Limb (tissue), 2 donors: Measurements from ENCODE around the gene OLFML2A.
"Not testable (repeated sequence)": the region's sequence is repeated elsewhere in the genome, so short reads cannot be mapped to it uniquely, and the experiment has no call there.

Source experiments
- DNase-seq, 2 donors: peaks; one replicate each; pipeline ENCODE4 v3.0.0-alpha.2; 2016; ENCODE audit errors: extremely low spot score in 2 of 2

The OLFML2A gene

DNA sequence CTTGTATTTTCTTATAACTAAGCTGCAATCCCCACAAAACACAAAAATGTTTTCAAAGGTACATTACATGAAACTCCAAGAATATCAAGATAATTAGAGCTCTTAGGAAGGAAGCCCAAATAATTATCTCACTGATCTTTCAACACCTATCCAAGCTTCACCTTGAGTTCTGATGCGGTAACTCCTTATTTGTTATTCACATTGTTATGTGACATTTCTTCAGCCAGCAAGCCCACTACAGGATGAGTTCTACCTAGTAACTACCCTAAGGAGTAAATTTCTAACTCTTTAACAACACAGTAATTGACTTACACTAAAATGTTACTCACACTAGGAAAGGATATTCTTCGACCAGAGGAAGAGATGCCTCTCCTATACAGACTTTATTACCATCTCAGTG is 15.7 kb upstream of the OLFML2A start:
- DNase-seq, result no peak

GRCh38 chr9:124761710-124762109 is 15.2 kb upstream of the OLFML2A start:
- no peak for DNase-seq

DNA sequence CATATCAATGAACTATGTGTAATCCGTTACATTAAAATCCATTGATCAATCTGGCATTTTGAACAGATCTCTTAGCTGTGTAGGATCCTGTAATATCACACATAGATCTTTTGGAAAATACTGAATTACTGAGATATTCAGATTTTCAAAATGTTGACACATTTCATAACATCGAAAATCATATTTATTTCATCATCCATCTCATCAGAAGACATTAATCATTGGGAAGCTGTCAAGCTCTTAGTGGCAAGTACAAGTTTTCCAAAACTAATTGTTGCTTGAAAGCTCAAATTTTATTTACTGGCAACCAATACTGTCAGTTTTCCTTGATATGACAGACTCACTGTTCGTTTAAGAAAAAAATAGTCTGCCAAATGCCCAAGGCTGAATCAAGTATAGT is 14.3 kb upstream of the OLFML2A start:
- no peak for DNase-seq

GRCh38 chr9:124764774-124765438 is 12.0 kb upstream of the OLFML2A start:
- no peak for DNase-seq

DNA sequence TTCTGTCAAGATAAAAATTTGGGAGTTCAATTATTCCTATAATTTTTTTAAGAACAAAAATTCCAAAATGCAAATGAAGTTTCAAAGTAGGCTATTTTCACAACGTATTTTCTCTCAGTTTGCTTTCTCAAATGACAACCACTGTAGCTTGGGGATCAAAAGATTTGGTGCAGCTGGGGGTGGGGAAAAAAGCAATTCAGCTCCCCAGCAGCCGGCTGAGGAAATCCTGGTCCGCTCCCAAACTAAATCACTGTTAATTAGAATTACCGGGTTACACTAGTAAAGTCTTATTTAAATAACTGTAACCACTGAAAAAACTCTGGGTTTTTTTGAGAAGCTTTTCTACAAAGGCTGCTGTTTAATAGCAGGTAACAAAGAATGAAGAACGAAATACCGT is 11.5 kb upstream of the OLFML2A start:
- DNase-seq, result no peak

DNA sequence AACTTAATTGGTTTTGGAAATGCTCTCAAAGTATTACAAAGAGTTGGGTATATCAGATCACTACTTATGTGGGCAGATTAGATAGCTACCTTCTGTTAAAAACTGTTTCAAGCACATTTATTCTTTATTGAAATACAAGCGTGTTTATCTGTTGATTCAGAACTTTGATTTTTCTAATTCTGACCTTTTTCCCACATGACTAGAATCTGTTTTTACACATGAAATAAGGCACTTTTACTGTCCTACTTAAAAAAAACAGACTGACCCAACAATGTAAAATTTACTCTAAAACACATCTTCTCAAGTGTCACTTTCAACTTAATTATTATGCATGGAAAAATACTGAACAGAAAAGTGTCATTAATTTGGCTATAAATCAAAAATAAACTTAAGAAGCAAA is 10.6 kb upstream of the OLFML2A start:
- DNase-seq, result no peak

DNA sequence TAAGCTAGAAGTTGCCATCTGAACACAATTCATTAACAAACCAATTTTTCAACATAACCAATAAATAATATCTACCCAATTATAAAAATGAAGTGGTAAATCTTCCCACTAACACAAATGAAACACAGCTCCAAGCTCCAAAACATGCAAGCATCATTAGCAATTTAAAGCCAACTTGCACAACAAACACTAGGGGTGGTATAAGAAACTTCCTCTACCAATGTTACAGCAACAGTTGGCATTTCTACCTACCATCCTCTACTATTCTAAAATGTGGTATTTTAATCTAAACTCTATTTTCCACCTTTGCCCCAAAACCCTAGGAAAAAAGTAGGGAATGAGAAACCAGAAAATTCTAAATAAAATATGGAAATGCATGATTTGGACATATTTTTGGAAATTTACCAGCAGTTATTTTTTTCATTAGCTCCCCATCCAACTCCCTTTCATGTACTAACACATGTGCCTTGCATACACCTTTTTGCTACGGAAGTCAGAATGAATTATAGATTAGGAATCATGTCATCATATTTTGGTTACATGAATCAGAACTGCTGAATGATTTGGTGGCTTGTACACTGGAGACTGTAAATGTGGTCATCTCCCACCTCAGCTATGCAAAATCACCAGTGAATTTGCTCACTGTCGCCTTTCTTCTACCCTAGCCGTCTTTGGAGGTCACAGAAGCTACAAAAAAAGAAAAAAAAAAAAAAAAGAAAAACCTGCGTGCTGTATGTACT is 9.9 kb upstream of the OLFML2A start:
- DNase-seq, result no peak

DNA sequence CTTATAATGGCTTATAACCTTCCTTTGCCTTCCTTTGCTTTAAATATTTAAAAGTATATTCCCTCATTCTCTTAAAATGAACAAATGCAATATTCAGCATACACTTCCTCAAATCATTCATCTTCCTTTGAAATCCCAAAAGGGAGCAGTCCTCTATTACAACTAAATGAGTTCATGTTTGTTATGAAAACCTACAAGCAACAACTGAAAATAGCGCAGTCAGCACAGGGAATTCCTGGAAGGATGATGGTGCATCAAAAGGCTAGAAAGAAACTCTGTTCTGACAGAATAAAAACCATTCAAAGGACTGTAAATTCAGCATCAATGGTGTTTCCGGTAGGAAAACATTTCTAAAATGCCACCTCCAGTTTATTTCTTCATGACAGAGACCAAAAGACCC is 9.1 kb upstream of the OLFML2A start:
- no peak for DNase-seq

GRCh38 chr9:124768334-124768733 is 8.6 kb upstream of the OLFML2A start:
- no peak for DNase-seq

- DNase-seq, result no peak
These were observed 8.0 kb upstream of the OLFML2A start for GRCh38 chr9:124768750-124769548.

DNA sequence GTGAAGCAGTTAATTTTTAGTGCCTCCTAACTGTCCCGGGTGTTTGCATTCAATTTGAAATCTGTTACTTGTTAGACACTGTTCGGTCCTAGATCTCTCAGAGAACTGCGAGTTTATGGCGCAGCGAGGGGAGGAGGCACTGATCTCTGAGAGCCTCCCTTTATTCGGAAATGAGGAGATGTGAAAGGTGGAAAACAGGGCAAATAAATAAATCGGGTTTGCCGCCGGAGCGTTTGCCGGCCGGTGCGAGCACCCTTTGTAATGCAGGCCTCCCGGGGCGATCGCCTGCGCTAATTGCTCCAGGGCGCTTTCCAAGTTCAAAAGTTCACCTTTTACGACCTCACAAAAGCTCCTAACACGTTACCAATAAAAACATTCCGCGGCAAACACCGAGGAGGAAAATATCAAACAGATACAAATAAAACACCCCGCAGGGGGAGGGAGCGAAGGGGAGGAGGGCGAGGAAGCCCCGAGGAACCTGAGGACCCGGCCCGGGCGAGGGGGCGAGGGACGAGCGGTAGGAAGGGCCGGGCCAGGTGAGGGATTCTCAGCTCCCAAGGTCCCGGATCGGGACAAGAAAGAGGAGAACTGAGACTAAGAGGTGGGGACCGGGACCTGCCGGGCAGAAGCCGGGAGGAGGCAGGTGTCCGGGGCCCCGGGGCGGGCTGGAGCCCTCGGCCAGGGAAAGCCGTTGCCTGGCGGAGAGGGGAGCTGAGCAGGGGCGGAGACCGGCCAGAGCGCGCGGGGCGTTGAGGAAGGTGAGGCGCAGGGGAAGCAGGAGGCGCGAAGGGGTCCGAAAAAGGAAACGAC is 7.2 kb upstream of the OLFML2A start:
- peak in 1 of 2 donors; percentile 66 for DNase-seq

DNA sequence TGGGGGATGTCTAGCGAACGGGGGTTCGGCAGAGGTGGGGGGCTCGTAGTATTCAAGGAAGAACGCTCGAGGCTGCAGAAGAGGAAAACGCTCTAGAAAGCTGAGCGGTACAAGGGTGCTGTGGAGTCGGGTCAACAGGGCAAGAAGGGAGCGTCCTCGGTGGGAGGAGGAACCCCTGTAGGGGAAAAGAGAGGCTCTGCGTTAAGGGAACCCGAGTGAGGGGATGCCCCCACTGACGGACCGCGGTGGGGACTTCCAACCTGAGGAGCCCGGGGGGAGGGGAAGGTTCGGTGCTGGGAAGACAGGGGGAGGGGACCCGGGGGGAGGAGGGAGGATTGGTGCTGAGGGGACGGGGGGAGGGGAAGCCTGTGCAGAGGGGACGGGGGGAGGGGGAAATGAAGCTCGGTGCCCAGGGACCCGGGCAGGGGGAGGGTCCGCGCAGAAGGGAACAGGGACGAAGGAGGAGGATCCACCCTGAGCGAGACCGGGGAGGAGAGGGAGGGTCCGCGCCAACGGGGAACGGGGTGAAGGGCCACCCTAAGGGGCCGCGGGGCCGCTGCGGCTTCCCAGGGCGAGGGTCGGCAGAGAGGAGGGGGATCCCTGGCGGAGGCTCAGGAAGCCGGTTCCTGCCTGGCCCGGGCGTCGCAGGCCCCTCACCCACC is 6.4 kb upstream of the OLFML2A start:
- DNase-seq, result peak in 1 of 2 donors; percentile 73

DNA sequence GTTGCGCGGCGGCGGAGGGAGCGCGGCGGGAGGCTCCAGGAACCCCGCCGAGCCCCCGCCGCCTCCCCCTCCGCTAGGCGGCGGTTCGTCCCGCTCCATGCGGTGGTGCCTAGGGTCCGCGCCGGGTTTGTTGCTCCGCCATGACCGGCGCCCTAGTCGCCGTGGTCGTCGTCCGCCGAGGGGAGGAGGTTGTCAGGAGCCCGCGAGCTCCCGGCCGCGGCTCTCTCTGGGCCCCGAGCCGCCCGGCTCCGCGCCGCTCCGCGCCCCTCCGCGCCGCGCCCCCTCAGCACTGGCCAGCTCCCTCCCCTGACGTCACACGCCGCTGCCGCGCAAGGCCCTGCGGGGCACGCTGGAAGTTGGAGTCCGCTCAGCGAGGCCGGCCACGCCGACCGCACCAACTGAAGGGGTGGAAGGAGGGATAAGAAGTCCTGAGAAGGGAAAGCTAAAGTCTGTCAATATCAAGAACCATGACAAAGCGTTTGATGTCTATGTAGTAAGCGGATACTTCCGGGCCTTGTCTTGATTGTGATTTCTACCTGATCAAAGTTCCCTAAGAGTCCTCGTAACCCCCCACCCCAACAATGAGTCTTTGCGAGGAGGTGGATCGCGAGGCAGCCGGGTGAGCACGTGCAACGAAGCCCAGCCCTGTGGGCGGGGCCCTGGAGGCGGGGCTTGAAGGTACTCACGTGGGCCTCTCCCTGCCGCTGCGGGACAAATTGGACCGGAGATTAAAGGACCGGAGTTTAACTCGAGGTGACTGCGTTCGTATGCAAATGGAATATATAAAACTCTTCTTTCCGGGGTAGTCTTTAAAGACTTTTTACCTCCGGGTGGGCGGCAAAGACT is 5.7 kb upstream of the OLFML2A start, which contains the start of gene NR6A1:
Gene NR6A1 (minus strand): TSS at position 291 of the 846 bp plus-strand sequence.
- peak; percentile 96 to 98 for DNase-seq

GRCh38 chr9:124771867-124772679 is 4.9 kb upstream of the OLFML2A start:
- peak; percentile 86 to 88 for DNase-seq

DNA sequence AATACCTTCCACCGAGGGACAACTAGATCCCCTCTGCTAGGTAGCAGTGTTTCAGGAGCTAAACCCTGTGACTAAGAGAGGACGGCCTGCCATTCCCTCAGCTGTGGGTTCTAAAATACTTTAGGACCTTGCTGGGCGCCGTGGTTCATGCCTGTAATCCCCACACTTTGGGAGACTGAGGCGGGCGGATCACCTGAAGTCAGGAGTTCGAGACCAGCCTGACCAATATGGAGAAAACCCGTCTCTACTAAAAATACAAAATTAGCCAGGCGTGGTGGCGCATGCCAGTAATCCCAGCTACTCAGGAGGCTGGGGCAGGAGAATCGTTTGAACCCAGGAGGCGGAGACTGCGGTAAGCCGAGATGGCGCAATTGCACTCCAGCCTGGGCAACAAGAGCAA is 4.1 kb upstream of the OLFML2A start:
- not testable (repeated sequence) for DNase-seq

DNA sequence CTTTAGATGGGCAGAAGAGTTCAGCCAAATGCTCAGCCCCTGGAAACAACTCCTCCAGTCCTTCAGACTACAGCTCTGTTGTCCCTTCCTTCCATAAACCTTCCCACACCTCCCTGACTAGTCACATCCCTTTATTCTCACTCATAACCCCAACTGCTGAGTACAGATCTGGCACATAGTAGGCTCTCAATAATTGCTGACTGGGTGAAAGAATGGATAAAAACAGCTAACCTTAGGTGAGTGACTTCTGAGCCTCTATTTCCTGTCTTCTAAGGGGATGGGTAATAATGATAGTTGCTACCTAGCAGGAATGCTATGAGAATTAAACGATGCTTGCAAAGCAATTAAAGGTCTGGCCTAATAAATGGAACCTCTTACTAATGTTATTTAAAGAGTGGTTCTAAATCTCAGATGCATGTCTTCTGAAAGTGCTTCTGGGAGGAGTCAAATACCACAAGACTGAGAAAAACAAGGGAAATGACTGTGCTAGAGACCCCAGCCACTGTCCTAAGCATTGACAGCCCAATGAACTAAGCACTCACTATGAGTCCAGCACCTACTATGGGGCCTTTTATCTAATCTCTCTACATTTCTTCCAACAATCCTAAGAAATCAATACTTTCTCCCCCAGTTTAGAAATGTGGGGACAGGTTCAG is 3.3 kb upstream of the OLFML2A start:
- DNase-seq, result no peak

DNA sequence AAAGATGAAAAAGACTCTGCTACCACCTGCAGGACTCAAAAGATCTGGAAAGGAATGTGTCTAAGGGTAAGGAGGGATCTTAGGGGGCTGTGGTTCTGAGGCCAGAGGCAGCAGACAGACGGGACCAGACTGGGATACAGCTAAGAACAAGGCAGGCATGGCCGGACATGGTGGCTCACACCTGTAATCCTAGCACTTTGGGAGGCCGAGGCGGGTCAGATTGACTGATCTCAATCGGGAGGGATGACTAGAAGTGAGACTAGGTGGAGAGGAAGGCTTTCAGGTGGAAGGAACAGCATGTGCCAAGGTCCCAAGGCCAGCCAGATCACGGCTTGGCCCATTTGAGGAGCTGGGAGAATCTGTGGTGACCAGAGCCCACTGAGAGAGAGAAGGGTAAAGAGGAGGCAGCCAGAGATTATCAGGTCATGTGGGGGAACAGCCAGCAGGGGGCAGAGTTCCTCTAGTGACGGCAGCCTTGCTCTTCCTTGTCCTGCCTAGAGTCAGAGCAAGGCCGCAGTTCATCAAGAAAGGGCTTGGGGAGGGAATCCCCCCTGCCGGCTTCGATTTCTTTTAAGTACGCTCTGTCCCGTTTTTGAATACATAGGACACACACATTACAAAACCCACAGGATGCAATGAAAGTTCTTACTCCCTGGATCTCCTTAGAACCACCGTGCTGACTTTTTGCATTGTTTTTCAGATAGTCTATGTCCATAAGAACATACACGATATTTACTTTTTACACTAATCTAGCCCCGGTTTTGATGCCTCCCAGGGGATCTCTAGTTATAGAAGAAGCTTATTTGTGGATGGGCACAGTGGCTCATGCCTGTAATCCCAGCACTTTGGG is 2.6 kb upstream of the OLFML2A start:
- peak; percentile 77 to 91 for DNase-seq

- DNase-seq, result no peak
These were observed 347 bp upstream of the OLFML2A start for GRCh38 chr9:124776618-124776953.
